ENCODE data around the gene SLC36A4. TPM values are rescaled to one million over a fixed set of nuclear protein-coding genes. Genes with fewer than 3 reads are reported as not detected.
"Not testable (repeated sequence)": the region's sequence is repeated elsewhere in the genome, so short reads cannot be mapped to it uniquely, and the experiment has no call there.

SLC36A4 gene
- polyA plus RNA-seq, 1 experiment: 4.6 TPM

DNA sequence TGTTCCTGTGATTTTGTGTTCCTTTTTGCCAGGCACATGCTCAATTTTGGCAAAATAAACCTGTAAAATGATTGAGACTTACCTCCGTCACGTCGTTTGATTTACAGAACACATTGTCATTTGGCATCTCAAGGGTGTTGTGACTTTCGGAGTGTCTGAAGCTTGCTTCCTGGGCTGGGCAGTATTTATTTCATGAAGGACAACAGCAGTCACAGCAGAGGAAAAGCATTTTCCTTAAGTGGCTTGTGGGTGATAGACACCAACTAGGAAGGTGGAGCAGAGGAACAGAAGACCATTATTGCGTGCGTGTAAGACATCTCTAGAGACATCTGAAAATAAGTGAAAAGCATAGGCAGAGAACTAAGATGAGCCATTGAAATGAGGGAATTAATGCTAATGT is 80.2 kb downstream of the SLC36A4 start:
- CTCF ChIA-PET: no interaction called here
- POLR2A ChIA-PET: no interaction called here
- H3K27me3 ChIP-seq (ENCODE audit: control insufficient read depth, insufficient read depth, low read length): peaks cover 3% of the 10 kb centered on the region
- H3K36me3 ChIP-seq (ENCODE audit: control insufficient read depth, insufficient read depth, low read length): no peaks in the 10 kb centered on the region
- TF ChIP-seq, protein P1, sequence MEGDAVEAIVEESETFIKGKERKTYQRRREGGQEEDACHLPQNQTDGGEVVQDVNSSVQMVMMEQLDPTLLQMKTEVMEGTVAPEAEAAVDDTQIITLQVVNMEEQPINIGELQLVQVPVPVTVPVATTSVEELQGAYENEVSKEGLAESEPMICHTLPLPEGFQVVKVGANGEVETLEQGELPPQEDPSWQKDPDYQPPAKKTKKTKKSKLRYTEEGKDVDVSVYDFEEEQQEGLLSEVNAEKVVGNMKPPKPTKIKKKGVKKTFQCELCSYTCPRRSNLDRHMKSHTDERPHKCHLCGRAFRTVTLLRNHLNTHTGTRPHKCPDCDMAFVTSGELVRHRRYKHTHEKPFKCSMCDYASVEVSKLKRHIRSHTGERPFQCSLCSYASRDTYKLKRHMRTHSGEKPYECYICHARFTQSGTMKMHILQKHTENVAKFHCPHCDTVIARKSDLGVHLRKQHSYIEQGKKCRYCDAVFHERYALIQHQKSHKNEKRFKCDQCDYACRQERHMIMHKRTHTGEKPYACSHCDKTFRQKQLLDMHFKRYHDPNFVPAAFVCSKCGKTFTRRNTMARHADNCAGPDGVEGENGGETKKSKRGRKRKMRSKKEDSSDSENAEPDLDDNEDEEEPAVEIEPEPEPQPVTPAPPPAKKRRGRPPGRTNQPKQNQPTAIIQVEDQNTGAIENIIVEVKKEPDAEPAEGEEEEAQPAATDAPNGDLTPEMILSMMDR (IDR thresholded peaks at IDR 0.05; ENCODE audit: insufficient read depth, low read depth, low read length): no peak
- H3K4me3 ChIP-seq (ENCODE audit: low read depth, low read length): no peak overlapping the region
- DNase-seq (ENCODE audit: low read depth): no peak

DNA sequence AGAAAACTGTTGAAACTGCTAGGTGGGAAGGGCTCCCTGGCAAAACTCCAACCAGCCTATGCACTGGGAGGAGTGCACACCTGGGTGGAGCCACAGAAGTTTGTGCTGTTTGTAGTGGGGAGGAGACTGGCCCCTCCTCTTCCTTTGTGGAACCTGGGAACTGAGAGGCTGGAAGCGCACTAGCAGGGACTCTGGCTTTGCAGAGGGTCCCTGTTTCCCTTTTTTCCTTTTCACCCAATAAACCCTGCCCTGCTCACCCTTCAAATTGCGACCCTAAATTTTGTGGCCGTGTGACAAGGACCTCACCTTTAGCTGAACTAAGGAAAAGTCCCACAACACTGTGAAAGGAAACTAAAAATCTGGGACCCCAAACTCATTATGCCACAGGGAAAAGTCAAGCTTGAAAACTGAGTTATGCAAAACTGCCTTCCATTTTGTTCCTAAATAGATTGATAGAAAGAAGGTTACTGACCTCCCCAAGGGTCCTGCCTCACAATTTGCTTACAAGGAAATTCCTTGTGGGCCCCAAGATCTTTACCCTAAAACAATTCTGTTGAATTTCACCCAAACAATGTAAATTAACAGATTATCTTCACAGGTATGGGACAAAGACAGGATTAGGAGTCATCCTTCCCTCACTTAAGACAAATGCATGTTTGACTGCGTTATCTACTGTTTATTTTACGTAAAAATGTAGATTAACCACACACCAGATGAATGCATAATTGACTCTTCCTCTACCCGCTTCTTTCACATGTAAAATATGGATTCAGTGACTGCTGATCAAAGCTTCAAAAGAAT is 81.0 kb downstream of the SLC36A4 start:
- H3K4me3 ChIP-seq (ENCODE audit: low read depth, low read length): no peak overlapping the region
- H3K27me3 ChIP-seq (ENCODE audit: control insufficient read depth, insufficient read depth, low read length): peaks cover 5% of the 10 kb centered on the region
- TF ChIP-seq, protein P1 (IDR thresholded peaks at IDR 0.05; ENCODE audit: insufficient read depth, low read depth, low read length): no peak
- no peak for DNase-seq (ENCODE audit: low read depth)
- CTCF ChIA-PET: no interaction called here
- POLR2A ChIA-PET: no interaction called here
- no peaks in the 10 kb centered on the region for H3K36me3 ChIP-seq (ENCODE audit: control insufficient read depth, insufficient read depth, low read length)

DNA sequence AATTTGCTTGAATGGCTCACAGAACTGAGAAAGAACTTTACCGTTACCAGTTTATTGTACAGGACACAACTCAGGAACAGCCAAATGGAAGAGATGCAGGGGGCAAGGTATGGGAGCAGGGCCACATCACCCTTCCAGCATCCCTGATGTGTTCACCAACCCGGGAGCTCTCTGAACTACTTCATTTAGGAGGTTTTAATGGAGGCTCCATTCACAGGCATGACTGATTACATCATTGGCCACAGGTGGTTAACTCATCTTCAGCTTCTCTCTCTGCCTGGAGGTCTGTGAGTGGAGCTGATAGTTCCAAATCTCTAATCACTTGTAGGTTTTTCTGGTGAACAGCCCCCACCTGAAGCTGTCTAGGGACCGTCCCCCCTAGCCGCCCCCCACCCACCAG is 83.5 kb downstream of the SLC36A4 start:
- POLR2A ChIA-PET: no interaction called here
- no peak for DNase-seq (ENCODE audit: low read depth)
- CTCF ChIA-PET: interaction anchor here (1.0 to 1.2 kb wide), 3 partner anchors 22 to 172 kb away, joined by 3 to 5 read pairs (median 3); no protein-coding TSS in a partner anchor
- Histone ChIP-seq H3K27me3 (ENCODE audit: control insufficient read depth, insufficient read depth, low read length) (peaks cover 5% of the 10 kb centered on the region), H3K4me3 (ENCODE audit: low read depth, low read length) (no peak overlapping the region), H3K36me3 (ENCODE audit: control insufficient read depth, insufficient read depth, low read length) (no peaks in the 10 kb centered on the region)
- TF ChIP-seq, protein P1 (IDR thresholded peaks at IDR 0.05; ENCODE audit: insufficient read depth, low read depth, low read length): no peak

DNA sequence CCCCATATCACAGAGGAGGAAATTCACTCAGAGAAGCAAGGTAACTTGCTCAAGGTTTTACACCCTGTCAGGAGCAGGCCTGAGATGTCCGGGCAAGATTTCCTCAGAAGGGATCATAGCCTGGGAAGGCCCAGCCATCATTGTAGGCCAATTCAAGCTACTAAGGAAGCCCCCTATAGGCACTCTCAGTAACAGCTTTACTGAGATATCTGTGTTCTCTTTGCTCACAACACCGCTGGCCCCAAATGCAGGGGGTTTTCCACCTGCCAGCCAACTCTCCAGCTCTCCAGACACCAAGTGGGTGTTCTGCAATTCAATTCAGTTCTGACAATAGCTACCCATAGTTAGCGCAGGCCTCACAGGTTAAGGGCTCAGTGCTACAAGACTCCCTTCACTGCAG is 84.0 kb downstream of the SLC36A4 start:
- no peak for DNase-seq (ENCODE audit: low read depth)
- H3K36me3 ChIP-seq (ENCODE audit: control insufficient read depth, insufficient read depth, low read length): no peaks in the 10 kb centered on the region
- TF ChIP-seq, protein P1 (IDR thresholded peaks at IDR 0.05; ENCODE audit: insufficient read depth, low read depth, low read length): no peak
- no peak overlapping the region for H3K4me3 ChIP-seq (ENCODE audit: low read depth, low read length)
- ChIA-PET POLR2A (no interaction called here), CTCF (interaction anchor here (1.0 to 1.2 kb wide), 4 partner anchors 14 to 172 kb away, joined by 3 to 5 read pairs (median 3); no protein-coding TSS in a partner anchor)
- H3K27me3 ChIP-seq (ENCODE audit: control insufficient read depth, insufficient read depth, low read length): peaks cover 5% of the 10 kb centered on the region

DNA sequence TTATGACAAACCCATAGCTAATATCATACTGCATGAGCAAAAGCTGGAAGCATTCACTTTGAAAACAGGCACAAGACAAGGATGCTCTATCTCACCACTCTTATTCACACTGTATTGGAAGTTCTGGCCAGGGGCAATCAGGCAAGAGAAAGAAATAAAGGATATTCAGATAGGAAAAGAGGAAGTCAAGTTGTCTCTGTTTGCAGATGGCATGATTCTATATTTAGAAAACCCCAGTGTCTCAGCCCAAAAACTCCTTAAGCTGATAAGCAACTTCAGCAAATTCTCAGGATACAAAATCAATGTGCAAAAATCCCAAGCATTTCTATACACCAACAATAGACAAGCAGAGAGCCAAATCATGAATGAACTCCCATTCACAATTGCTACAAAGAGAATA is 86.6 kb downstream of the SLC36A4 start:
- POLR2A ChIA-PET; H3K4me3 ChIP-seq (ENCODE audit: low read depth, low read length); H3K27me3 ChIP-seq (ENCODE audit: control insufficient read depth, insufficient read depth, low read length); H3K36me3 ChIP-seq (ENCODE audit: control insufficient read depth, insufficient read depth, low read length); DNase-seq (ENCODE audit: low read depth): not testable (repeated sequence)
- CTCF ChIA-PET: interaction anchor here (1.6 kb wide), 1 partner anchor 12 kb away, joined by 6 read pairs; no protein-coding TSS in a partner anchor

Measured in BJ (cell line).